Frontal cortex (tissue), 4 donors: Measurements from ENCODE around the gene HDAC3. TPM values are rescaled to one million over a fixed set of nuclear protein-coding genes. Genes with fewer than 3 reads are reported as not detected.

Source experiments
- DNase-seq, 2 donors: peaks; one replicate each; pipeline ENCODE4 v3.0.0; 2012; ENCODE audit warnings: low spot score in 2 of 2
- FAIRE-seq: peaks from 2 replicates; lab custom pipeline; 2012; peaks lifted over from hg19 to GRCh38; lab: Jason Lieb, UNC
- total RNA-seq: library from RNA; depleted of rRNA; stranded (reverse); fragments of >200 nt; gene quantifications from one replicate; pipeline ENCODE4 v1.2.3, GENCODE V29; 2014
- donor health status: control.
- donor health status: control.
- donor health status: control.

The HDAC3 gene
- total RNA-seq, 1 donor from 2014 or later: 44.8 TPM

- DNase-seq (peak in 1 of 2 donors; percentile 54), FAIRE-seq (no peak)
Observed at GRCh38 chr5:141637767-141638419, 1.2 kb upstream of the HDAC3 start.

GRCh38 chr5:141637123-141637766 lies 596 bp upstream of the HDAC3 start:
- DNase-seq: peak in 1 of 2 donors; percentile 60
- FAIRE-seq: no peak

- DNase-seq (no peak), FAIRE-seq (no peak)
Observed at GRCh38 chr5:141636106-141636412, 590 bp downstream of the HDAC3 start.

GRCh38 chr5:141635646-141636045 lies 1.0 kb downstream of the HDAC3 start:
- DNase-seq: no peak
- no peak for FAIRE-seq

GRCh38 chr5:141634720-141635119 lies 1.9 kb downstream of the HDAC3 start:
- DNase-seq (no peak), FAIRE-seq (no peak)

- DNase-seq (no peak), FAIRE-seq (no peak)
Observed at GRCh38 chr5:141633871-141634561, 2.6 kb downstream of the HDAC3 start.

- DNase-seq (no peak), FAIRE-seq (no peak)
Observed at GRCh38 chr5:141632650-141633049, 4.0 kb downstream of the HDAC3 start.

- FAIRE-seq (no peak), DNase-seq (no peak)
Observed at GRCh38 chr5:141630570-141631140, 6.0 kb downstream of the HDAC3 start.

GRCh38 chr5:141628175-141628788 lies 8.4 kb downstream of the HDAC3 start:
- FAIRE-seq (no peak), DNase-seq (no peak)

GRCh38 chr5:141623611-141624010 lies 13.0 kb downstream of the HDAC3 start:
- no peak for FAIRE-seq
- DNase-seq: no peak

GRCh38 chr5:141623186-141623585 lies 13.5 kb downstream of the HDAC3 start:
- FAIRE-seq (no peak), DNase-seq (no peak)

- FAIRE-seq: no peak
- peak; percentile 87 to 90 for DNase-seq
Observed at GRCh38 chr5:141618804-141619554, 17.7 kb downstream of the HDAC3 start, which contains the start of gene DIAPH1. TSS of gene DIAPH1 (minus strand) at chr5:141619000. CDS start at chr5:141618914, 86 bp downstream.

GRCh38 chr5:141618030-141618803 lies 18.4 kb downstream of the HDAC3 start:
- no peak for DNase-seq
- FAIRE-seq: no peak

GRCh38 chr5:141617682-141618029 lies 19.0 kb downstream of the HDAC3 start:
- DNase-seq (no peak), FAIRE-seq (no peak)

GRCh38 chr5:141617128-141617527 lies 19.5 kb downstream of the HDAC3 start:
- FAIRE-seq (no peak), DNase-seq (no peak)

GRCh38 chr5:141615991-141616720 lies 20.5 kb downstream of the HDAC3 start:
- no peak for FAIRE-seq
- no peak for DNase-seq

- DNase-seq (no peak), FAIRE-seq (no peak)
Observed at GRCh38 chr5:141613344-141613743, 23.3 kb downstream of the HDAC3 start.

GRCh38 chr5:141611289-141611688 lies 25.4 kb downstream of the HDAC3 start:
- DNase-seq (no peak), FAIRE-seq (no peak)
